Glutamatergic neuron (in vitro differentiated cells): ENCODE data around the gene NTF4. TPM values are rescaled to one million over a fixed set of nuclear protein-coding genes. Genes with fewer than 3 reads are reported as not detected.

Experiments used
- DNase-seq: peaks from one replicate; pipeline ENCODE4 v3.0.0; 2022
- H3K27ac Mint-ChIP-seq: one replicate; pipeline ENCODE4 v1.8.0; 2020; ENCODE audit warnings: mild to moderate bottlenecking, mixed read lengths, inconsistent platforms; ENCODE audit not compliant: unreplicated experiment
- H3K27me3 Mint-ChIP-seq: one replicate; pipeline ENCODE4 v1.8.0; 2020; ENCODE audit warnings: mild to moderate bottlenecking, moderate library complexity, mixed read lengths, inconsistent platforms; ENCODE audit not compliant: unreplicated experiment
- H3K36me3 Mint-ChIP-seq: one replicate; pipeline ENCODE4 v1.8.0; 2020; ENCODE audit warnings: mild to moderate bottlenecking, mixed read lengths, inconsistent platforms; ENCODE audit not compliant: unreplicated experiment
- H3K4me1 Mint-ChIP-seq: one replicate; pipeline ENCODE4 v1.8.0; 2020; ENCODE audit warnings: mild to moderate bottlenecking, low read depth, mixed read lengths, inconsistent platforms; ENCODE audit not compliant: unreplicated experiment
- H3K4me3 Mint-ChIP-seq: one replicate; pipeline ENCODE4 v1.8.0; 2020; ENCODE audit warnings: mild to moderate bottlenecking, mixed read lengths, inconsistent platforms; ENCODE audit not compliant: unreplicated experiment
- H3K9me3 Mint-ChIP-seq: one replicate; pipeline ENCODE4 v1.8.0; 2020; ENCODE audit warnings: mild to moderate bottlenecking, moderate library complexity, mixed read lengths, inconsistent platforms; ENCODE audit not compliant: unreplicated experiment
- total RNA-seq: library from RNA; stranded (reverse); fragmentation: NEBNext Ultra II Directional; extraction: Animal tissue kit (Norgen Biotek cat#: 25700); gene quantifications from one replicate; pipeline ENCODE4 v1.2.1, GENCODE V29; 2021; ENCODE audit not compliant: unreplicated experiment
- TF ChIP-seq, protein P1 (sequence below): fragments of 200-600 bp; sonication (generic); IDR thresholded peaks from one replicate; pipeline ENCODE4 v1.5.0; 2021; ENCODE audit not compliant: partially characterized antibody, unreplicated experiment

NTF4 gene
- total RNA-seq, 1 donor from 2014 or later = not detected

DNA sequence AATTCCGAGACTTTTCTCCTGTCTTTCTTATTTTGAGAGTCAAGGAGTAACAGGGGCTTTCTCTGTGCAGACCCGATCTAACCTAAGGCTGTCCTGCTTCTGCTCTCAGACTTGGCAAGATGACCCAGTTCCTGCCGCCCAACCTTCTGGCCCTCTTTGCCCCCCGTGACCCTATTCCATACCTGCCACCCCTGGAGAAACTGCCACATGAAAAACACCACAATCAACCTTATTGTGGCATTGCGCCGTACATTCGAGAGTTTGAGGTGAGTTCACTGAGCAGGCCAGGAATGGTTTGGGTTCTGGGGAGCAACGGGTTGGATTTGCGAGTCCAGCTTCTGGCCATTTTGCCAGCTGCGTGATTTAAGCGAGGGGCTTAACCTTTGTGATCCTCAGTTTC, 21.7 kb upstream of the NTF4 start:
- peaks cover 10% of the 10 kb centered on the region for H3K27me3 Mint-ChIP-seq
- DNase-seq = no peak
- H3K36me3 Mint-ChIP-seq = peaks cover under 1% of the 10 kb centered on the region
- TF ChIP-seq, protein P1, sequence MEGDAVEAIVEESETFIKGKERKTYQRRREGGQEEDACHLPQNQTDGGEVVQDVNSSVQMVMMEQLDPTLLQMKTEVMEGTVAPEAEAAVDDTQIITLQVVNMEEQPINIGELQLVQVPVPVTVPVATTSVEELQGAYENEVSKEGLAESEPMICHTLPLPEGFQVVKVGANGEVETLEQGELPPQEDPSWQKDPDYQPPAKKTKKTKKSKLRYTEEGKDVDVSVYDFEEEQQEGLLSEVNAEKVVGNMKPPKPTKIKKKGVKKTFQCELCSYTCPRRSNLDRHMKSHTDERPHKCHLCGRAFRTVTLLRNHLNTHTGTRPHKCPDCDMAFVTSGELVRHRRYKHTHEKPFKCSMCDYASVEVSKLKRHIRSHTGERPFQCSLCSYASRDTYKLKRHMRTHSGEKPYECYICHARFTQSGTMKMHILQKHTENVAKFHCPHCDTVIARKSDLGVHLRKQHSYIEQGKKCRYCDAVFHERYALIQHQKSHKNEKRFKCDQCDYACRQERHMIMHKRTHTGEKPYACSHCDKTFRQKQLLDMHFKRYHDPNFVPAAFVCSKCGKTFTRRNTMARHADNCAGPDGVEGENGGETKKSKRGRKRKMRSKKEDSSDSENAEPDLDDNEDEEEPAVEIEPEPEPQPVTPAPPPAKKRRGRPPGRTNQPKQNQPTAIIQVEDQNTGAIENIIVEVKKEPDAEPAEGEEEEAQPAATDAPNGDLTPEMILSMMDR = no peak
- peak overlapping the region; percentile 99 for H3K4me3 Mint-ChIP-seq
- peak overlapping the region; percentile 89 for H3K27ac Mint-ChIP-seq
- H3K9me3 Mint-ChIP-seq = peaks cover 13% of the 10 kb centered on the region
- H3K4me1 Mint-ChIP-seq = peaks cover 9% of the 10 kb centered on the region

DNA sequence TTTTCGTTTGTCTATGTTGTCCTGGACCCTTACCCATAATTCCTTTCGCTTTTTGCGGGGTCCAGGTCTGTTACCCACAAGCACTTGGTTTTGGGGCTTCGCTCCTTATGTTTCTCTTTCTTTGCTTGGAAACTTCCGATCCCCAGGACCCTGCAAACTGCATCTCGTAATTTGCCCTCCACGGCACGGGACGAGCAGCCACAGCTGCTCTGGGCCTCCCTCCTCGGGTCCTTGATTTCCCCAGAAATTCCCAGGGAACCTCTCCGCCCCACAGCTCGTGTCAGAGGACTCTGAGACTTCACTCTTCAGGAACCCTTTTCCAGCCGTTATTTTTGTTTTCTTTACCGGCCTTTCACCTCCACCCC, 21.2 kb upstream of the NTF4 start:
- Mint-ChIP-seq H3K9me3 (peaks cover 13% of the 10 kb centered on the region), H3K27me3 (peaks cover 10% of the 10 kb centered on the region), H3K4me3 (peak overlapping the region; percentile 99), H3K27ac (peak overlapping the region; percentile 89), H3K36me3 (no peaks in the 10 kb centered on the region), H3K4me1 (peaks cover 9% of the 10 kb centered on the region)
- TF ChIP-seq, protein P1 = no peak
- DNase-seq = no peak

DNA sequence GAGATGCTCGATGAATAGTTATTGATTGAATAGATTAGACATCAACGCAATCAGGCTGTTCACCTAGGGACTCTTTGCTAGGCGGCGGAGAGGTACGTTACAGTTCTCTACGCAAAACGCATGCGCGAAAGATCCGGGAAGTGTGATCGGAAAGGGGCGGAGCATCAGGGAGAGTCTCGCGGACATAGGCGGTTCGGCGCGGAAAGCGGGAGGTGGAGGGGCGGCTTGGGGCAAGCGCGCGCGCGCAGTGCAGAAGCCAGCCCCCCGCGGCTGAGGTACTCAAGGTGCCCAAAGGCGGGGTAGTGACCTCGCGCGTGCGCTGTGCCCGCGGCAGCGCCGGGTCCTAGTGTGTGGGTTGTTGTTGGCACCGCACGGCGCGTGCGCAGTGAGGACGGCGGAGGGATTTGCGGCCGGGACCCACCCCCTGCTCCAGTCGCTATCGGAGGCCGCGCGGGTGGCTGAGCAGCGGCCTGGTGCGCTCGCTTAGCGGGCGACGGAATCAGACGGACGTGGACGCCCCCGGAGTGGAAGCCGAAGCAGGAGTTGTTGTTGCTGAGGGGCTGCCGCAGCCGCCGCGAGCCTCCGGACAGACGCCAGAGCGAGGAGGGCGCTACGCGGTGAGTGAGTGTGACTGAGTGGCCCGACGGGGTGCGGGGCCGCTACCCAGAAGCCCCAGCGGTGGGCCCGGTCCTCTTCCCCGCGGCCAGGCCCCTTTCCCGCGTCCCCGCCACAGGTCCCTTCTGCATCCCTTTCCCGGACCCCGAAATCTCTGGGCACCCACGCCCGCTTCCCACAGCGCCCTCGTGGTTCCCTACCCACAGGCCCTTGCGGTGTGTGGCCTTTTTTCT, 20.6 kb upstream of the NTF4 start, which contains the start of gene SNRNP70:
TSS of gene SNRNP70 (plus strand) at position 432 of the 848 bp plus-strand sequence. CDS start 964 bp downstream, outside the sequence.
- H3K4me1 Mint-ChIP-seq = peaks cover 9% of the 10 kb centered on the region
- peaks cover 10% of the 10 kb centered on the region for H3K27me3 Mint-ChIP-seq
- H3K27ac Mint-ChIP-seq = peak within 1 kb of the TSS; percentile 89
- peaks cover 17% of the 10 kb centered on the region for H3K9me3 Mint-ChIP-seq
- DNase-seq = peak; percentile 100
- TF ChIP-seq, protein P1 = no peak
- H3K4me3 Mint-ChIP-seq = peak within 1 kb of the TSS; percentile 99
- H3K36me3 Mint-ChIP-seq = no peaks in the 10 kb centered on the region

DNA sequence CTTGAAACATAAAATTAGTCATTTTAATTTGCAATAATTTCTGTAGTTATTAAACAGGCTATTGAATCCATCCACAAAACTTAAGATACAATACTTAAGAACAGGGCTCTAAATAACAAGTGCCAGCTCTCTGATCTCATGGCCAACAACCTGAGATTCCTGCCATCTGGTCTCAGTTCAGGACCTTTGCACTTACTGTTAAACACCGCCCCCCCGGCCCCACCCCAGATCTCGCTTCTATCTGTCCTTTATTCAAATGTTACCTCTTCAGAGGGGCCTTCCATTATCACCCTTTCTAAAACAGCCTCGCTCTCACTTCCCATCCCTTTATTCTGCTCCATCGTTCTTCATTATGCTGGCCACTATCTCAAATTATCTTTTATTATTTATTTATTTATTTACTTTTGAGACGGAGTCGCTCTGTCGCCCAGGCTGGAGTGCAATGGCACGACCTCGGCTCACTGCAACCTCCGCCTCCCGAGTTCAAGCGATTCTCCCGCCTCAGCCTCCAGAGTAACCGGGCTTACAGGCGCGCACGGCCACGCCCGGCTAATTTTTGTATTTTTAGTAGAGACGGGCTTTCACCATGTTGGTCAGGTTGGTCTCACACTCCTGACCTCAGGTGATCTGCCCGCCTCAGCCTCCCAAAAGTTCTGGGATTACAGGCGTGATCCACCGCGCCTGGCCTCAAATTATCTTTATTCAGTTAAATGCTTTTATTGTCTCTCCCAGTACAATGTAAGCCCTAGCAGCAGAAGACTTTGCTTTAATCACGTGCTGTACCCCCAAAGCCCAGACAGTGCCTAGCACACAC, 19.8 kb upstream of the NTF4 start:
- no peak for DNase-seq
- H3K4me3 Mint-ChIP-seq = peak overlapping the region; percentile 99
- TF ChIP-seq, protein P1 = no peak
- peaks cover 9% of the 10 kb centered on the region for H3K4me1 Mint-ChIP-seq
- peak overlapping the region; percentile 89 for H3K27ac Mint-ChIP-seq
- H3K36me3 Mint-ChIP-seq = no peaks in the 10 kb centered on the region
- peaks cover 10% of the 10 kb centered on the region for H3K27me3 Mint-ChIP-seq
- peaks cover 17% of the 10 kb centered on the region for H3K9me3 Mint-ChIP-seq
